HepG2 (cell line): ENCODE measurements around the gene CCDC34.

ENCODE experiments used
- KDM1A ChIP-seq: IDR thresholded peaks from 2 replicates; pipeline ENCODE4 v1.6.1; 2016; ENCODE audit warnings: missing compliant biosample characterization
- NFE2L1 ChIP-seq: sonication (generic); formaldehyde crosslinking; IDR thresholded peaks from 2 replicates; pipeline ENCODE4 v1.4.0; 2020; ENCODE audit warnings: missing genetic modification reagents, mild to moderate bottlenecking, borderline replicate concordance
- ZFX ChIP-seq: sonication (generic); formaldehyde crosslinking; IDR thresholded peaks from 2 replicates; pipeline ENCODE4 v1.4.0; 2020; ENCODE audit warnings: mild to moderate bottlenecking, low read depth, missing genetic modification reagents, moderate library complexity
- TF ChIP-seq, protein P1 (sequence below): sonication (generic); formaldehyde crosslinking; conservative IDR thresholded peaks from 2 replicates; pipeline ENCODE4 v1.4.0; 2020; ENCODE audit warnings: missing genetic modification reagents

DNA sequence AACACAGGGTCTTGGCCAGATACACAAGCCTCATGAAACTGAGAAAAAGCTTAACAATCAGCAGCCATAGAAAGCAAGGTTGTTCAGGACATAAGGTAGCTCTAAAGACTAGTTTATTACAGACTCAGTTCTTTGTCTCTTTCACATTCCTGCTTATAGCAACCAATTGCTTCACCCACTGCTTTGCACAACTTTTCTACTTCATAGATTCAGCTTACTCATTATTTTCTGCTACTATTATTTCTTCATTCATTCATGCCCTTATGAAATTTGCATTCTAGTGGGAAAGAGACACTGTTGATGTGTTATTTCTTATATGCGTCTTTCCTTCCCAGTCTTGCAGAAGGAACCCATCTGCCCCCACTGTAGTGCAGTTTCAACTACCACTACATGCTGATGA, 4.7 kb downstream of the CCDC34 start:
- TF ChIP-seq ZFX (CRISPR knock-in tag) (no peak), KDM1A (CRISPR knock-in tag) (no peak), NFE2L1 (CRISPR knock-in tag) (no peak)
- TF ChIP-seq, protein P1, sequence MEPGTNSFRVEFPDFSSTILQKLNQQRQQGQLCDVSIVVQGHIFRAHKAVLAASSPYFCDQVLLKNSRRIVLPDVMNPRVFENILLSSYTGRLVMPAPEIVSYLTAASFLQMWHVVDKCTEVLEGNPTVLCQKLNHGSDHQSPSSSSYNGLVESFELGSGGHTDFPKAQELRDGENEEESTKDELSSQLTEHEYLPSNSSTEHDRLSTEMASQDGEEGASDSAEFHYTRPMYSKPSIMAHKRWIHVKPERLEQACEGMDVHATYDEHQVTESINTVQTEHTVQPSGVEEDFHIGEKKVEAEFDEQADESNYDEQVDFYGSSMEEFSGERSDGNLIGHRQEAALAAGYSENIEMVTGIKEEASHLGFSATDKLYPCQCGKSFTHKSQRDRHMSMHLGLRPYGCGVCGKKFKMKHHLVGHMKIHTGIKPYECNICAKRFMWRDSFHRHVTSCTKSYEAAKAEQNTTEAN (CRISPR knock-in tag): no peak
